ENCODE measurements around the gene WDR81. TPM values are rescaled to one million over a fixed set of nuclear protein-coding genes. Genes with fewer than 3 reads are reported as not detected.

WDR81 gene
- total and polyA plus RNA-seq, 10 of the 15 experiments (the other 5 are each of a cell fraction or from before 2014, with no cell fraction given): 0.13 to 22.4 (median 7.3) TPM; not detected in 1

GRCh38 chr17:1724351-1724868 lies at the start of gene WDR81 (continued):
- TF ChIP-seq REST (IDR thresholded peaks at IDR 0.05; ENCODE audit: low read depth, low read length) (no peak), CREB1 (IDR thresholded peaks at IDR 0.05; ENCODE audit: low read depth) (no peak), CEBPZ (IDR thresholded peaks at IDR 0.05; ENCODE audit: low read depth, low read length) (no peak), ZBED1 (IDR thresholded peaks at IDR 0.05; ENCODE audit: borderline replicate concordance) (no peak), SREBF2 (IDR thresholded peaks at IDR 0.05; ENCODE audit: low read length) (no peak), ZBTB33 (IDR thresholded peaks at IDR 0.05) (no peak), KLF5 (IDR thresholded peaks at IDR 0.05; ENCODE audit: partially characterized antibody) (no peak), E2F8 (IDR thresholded peaks at IDR 0.05; ENCODE audit: low read depth, partially characterized antibody) (no peak), HSF1 (IDR thresholded peaks at IDR 0.05; ENCODE audit: low read depth, low read length) (no peak), ZBTB4 (CRISPR knock-in tag; IDR thresholded peaks at IDR 0.05) (peak; percentile 76; the same call in 1 of the 2 replicates), CEBPB (IDR thresholded peaks at IDR 0.05; ENCODE audit: borderline replicate concordance in 1 of 2, low read depth in 2 of 2, low read length in 2 of 2) (no peak), TARDBP (IDR thresholded peaks at IDR 0.05; ENCODE audit: borderline replicate concordance) (no peak)

Measured in GM12878 (cell line).